ENCODE measurements around the gene PLEKHG2. TPM values are rescaled to one million over a fixed set of nuclear protein-coding genes. Genes with fewer than 3 reads are reported as not detected.
A peak's percentile ranks its signal among the peaks of the same experiment; 100 is the strongest.

PLEKHG2 gene
- total RNA-seq, 1 donor from 2014 or later: 11.6 TPM

- DNase-seq (no peak), ATAC-seq (no peak)
- intact Hi-C loops (cut with micrococcal nuclease): no loop called here
These were observed 27.5 kb upstream of the PLEKHG2 start for GRCh38 chr19:39384839-39385568.

GRCh38 chr19:39385629-39386411 lies 26.6 kb upstream of the PLEKHG2 start:
- intact Hi-C loops (cut with micrococcal nuclease): no loop called here

GRCh38 chr19:39386557-39386956 lies 25.9 kb upstream of the PLEKHG2 start:
- intact Hi-C loops (cut with micrococcal nuclease): no loop called here
- ATAC-seq: no peak
- no peak for DNase-seq

More at GRCh38 chr19:39385629-39386411, 26.6 kb upstream of the PLEKHG2 start:
- DNase-seq: no peak
- no peak for ATAC-seq

GRCh38 chr19:39388657-39389056 lies 23.8 kb upstream of the PLEKHG2 start:
- intact Hi-C loops (cut with micrococcal nuclease): no loop called here
- no peak for DNase-seq

GRCh38 chr19:39389631-39390414 lies 22.6 kb upstream of the PLEKHG2 start:
- no peak for ATAC-seq
- DNase-seq: no peak
- intact Hi-C loops (cut with micrococcal nuclease): no loop called here

More at GRCh38 chr19:39388657-39389056, 23.8 kb upstream of the PLEKHG2 start:
- no peak for ATAC-seq

GRCh38 chr19:39390451-39390750 lies 22.1 kb upstream of the PLEKHG2 start:
- ATAC-seq: no peak
- no peak for DNase-seq
- intact Hi-C loops (cut with micrococcal nuclease): no loop called here

GRCh38 chr19:39390751-39391437 lies 21.6 kb upstream of the PLEKHG2 start, which contains the start of the genes MED29 and PAF1:
Gene MED29, plus strand, starts transcription at chr19:39391378. Its CDS starts 45 bp downstream, at chr19:39391423.
Gene PAF1, minus strand, starts transcription at chr19:39391106. Its CDS starts 242 bp downstream, at chr19:39390864.
- intact Hi-C loops (cut with micrococcal nuclease): no loop called here
- DNase-seq (peak; percentile 96), ATAC-seq (peak; percentile 97)

- peak; percentile 78 for ATAC-seq
- intact Hi-C loops (cut with micrococcal nuclease): loop anchor here (2.0 kb wide), 1 partner anchor 13 kb away; no protein-coding TSS in a partner anchor
- peak; percentile 95 for DNase-seq
These were observed 14.8 kb upstream of the PLEKHG2 start for GRCh38 chr19:39397360-39398296.

- DNase-seq: peak; percentile 81
- intact Hi-C loops (cut with micrococcal nuclease): no loop called here
- peak; percentile 12 for ATAC-seq
These were observed 14.1 kb upstream of the PLEKHG2 start for GRCh38 chr19:39398297-39398864.

- ATAC-seq: no peak
- DNase-seq: no peak
- intact Hi-C loops (cut with micrococcal nuclease): no loop called here
These were observed 12.8 kb upstream of the PLEKHG2 start for GRCh38 chr19:39399668-39400050.

- no peak for DNase-seq
- no peak for ATAC-seq
- intact Hi-C loops (cut with micrococcal nuclease): no loop called here
These were observed 12.4 kb upstream of the PLEKHG2 start for GRCh38 chr19:39400061-39400460.

GRCh38 chr19:39401070-39401548 lies 11.4 kb upstream of the PLEKHG2 start:
- no peak for ATAC-seq
- no peak for DNase-seq

GRCh38 chr19:39401549-39402345 lies 10.7 kb upstream of the PLEKHG2 start:
- DNase-seq (peak; percentile 56), ATAC-seq (no peak)
- intact Hi-C loops (cut with micrococcal nuclease): no loop called here

More at GRCh38 chr19:39401070-39401548, 11.4 kb upstream of the PLEKHG2 start:
- intact Hi-C loops (cut with micrococcal nuclease): no loop called here

GRCh38 chr19:39402346-39403300 lies 9.8 kb upstream of the PLEKHG2 start:
- intact Hi-C loops (cut with micrococcal nuclease): no loop called here
- peak; percentile 95 for DNase-seq
- ATAC-seq: peak; percentile 47
